A204.1 (cell line): Measurements from ENCODE around the gene CCDC92.
"Not testable (repeated sequence)": the region's sequence is repeated elsewhere in the genome, so short reads cannot be mapped to it uniquely, and the experiment has no call there.

Experiments
- FAIRE-seq: peaks from 2 replicates; lab custom pipeline; 2012; peaks lifted over from hg19 to GRCh38; lab: Jason Lieb, UNC

Gene CCDC92

GRCh38 chr12:123948796-123949769 is 23.5 kb downstream of the CCDC92 start:
- FAIRE-seq = no peak

GRCh38 chr12:123948401-123948795 is 24.2 kb downstream of the CCDC92 start:
- no peak for FAIRE-seq

GRCh38 chr12:123947531-123947930 is 25.1 kb downstream of the CCDC92 start:
- FAIRE-seq = not testable (repeated sequence)

- FAIRE-seq = not testable (repeated sequence)
Observed at GRCh38 chr12:123946516-123947505, 25.8 kb downstream of the CCDC92 start.

- no peak for FAIRE-seq
Observed at GRCh38 chr12:123946152-123946515, 26.5 kb downstream of the CCDC92 start.

GRCh38 chr12:123945287-123946151 is 27.1 kb downstream of the CCDC92 start:
- no peak for FAIRE-seq

GRCh38 chr12:123944696-123945095 is 27.9 kb downstream of the CCDC92 start:
- no peak for FAIRE-seq

- no peak for FAIRE-seq
Observed at GRCh38 chr12:123943816-123944215, 28.8 kb downstream of the CCDC92 start.

GRCh38 chr12:123942911-123943648 is 29.6 kb downstream of the CCDC92 start:
- FAIRE-seq = no peak

GRCh38 chr12:123942238-123942653 is 30.4 kb downstream of the CCDC92 start:
- no peak for FAIRE-seq

- FAIRE-seq = no peak
Observed at GRCh38 chr12:123941624-123942237, 30.9 kb downstream of the CCDC92 start.

GRCh38 chr12:123941000-123941399 is 31.6 kb downstream of the CCDC92 start:
- FAIRE-seq = no peak

- no peak for FAIRE-seq
Observed at GRCh38 chr12:123940627-123940966, 32.0 kb downstream of the CCDC92 start.

GRCh38 chr12:123939716-123940626 is 32.7 kb downstream of the CCDC92 start:
- FAIRE-seq = no peak

- no peak for FAIRE-seq
Observed at GRCh38 chr12:123938679-123939480, 33.8 kb downstream of the CCDC92 start.

GRCh38 chr12:123937707-123938591 is 34.7 kb downstream of the CCDC92 start:
- no peak for FAIRE-seq

- no peak for FAIRE-seq
Observed at GRCh38 chr12:123936956-123937706, 35.5 kb downstream of the CCDC92 start.
